Activated CD8-positive, alpha-beta memory T cell treated with anti-CD3 and anti-CD28 coated beads for 4 hours (primary cell): ENCODE measurements around the gene RAB11FIP4.
A peak's percentile ranks its signal among the peaks of the same experiment; 100 is the strongest.

Experiments
- DNase-seq, 2 donors: peaks; one replicate each; pipeline ENCODE4 v3.0.0-alpha.2; 2020; ENCODE audit warnings: low read depth in 2 of 2

The RAB11FIP4 gene

GRCh38 chr17:31484821-31485220, 93.3 kb downstream of the RAB11FIP4 start:
- no peak for DNase-seq

- no peak for DNase-seq
These were observed 95.0 kb downstream of the RAB11FIP4 start for GRCh38 chr17:31486351-31487062.

- DNase-seq: no peak
These were observed 95.7 kb downstream of the RAB11FIP4 start for GRCh38 chr17:31487063-31487647.

- DNase-seq: peak; percentile 89 to 92
These were observed 96.3 kb downstream of the RAB11FIP4 start for GRCh38 chr17:31487648-31488263.

DNA sequence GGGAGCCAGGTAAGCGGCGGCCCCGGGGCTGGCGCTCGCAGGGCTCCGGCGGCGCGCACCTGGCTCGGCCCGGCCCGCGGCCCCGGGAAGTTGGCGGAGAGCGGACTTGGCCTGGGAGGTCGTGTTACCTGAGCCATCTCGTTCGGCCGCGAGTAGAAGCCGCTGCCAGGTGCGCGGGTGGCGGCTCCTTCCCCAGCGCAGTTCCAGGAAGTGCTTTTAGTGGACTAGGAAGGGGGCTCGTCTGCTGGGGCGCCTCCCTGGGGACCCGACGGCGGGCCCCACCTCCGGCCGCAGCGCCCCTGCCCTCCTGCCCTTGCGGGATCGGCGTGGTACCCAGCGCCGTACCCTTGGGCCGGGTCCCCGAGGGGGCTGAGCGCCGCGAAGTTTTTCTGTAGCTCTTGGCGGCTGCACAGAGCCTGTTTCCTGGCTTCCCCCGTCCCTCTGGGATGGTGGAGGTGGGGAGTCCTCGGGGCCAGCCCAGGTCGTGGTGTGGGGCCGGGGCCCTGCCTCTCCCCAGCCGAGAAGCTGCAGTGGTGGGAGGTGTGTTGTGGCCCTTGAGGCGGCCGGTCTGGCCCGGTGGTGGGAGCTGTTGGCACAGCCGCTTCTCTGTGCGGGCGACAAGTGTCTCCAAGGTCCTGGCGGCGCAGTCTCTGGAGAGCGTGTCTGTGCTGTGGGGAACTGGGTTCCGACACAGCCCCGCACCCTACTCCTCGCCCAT, 96.9 kb downstream of the RAB11FIP4 start:
- DNase-seq: no peak

- no peak for DNase-seq
These were observed 97.5 kb downstream of the RAB11FIP4 start for GRCh38 chr17:31488982-31489294.

DNA sequence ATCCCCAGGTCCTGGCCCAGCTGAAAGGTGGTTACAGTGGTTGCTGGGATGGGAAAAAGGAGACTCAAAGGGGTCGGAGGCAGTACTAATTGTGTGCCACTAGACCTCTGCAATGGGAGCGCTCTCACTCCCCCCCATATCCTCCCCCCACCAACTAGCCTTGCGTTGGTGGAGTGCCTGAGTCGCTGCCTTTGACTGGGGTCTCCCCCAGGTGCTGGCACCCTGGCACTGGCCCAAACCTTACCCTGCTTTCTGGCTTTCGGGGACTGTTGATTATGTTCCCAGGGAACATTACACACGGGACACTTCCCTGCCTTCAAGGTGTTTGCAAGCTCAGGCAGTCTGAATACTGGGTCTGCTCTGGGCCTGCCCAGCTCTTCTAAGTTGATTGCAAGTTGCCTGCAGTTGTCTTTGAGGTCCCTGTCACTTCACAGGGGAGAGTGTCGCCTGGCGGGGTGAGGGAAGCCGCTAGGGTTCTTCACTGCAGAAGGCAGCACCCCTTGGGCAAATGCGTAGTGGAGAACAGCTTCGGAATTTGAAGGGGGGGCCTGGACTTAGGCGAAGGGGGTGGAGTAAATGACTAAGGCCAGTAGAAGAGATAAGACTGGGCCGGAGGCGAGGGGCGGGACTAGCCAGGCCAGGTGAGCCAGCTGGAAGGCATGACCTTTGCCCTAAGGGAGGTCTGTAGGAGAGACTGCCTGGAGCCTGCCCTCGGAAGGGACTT, 98.0 kb downstream of the RAB11FIP4 start:
- no peak for DNase-seq

GRCh38 chr17:31490019-31490650, 98.7 kb downstream of the RAB11FIP4 start:
- DNase-seq: no peak

GRCh38 chr17:31490671-31491375, 99.3 kb downstream of the RAB11FIP4 start:
- no peak for DNase-seq

DNA sequence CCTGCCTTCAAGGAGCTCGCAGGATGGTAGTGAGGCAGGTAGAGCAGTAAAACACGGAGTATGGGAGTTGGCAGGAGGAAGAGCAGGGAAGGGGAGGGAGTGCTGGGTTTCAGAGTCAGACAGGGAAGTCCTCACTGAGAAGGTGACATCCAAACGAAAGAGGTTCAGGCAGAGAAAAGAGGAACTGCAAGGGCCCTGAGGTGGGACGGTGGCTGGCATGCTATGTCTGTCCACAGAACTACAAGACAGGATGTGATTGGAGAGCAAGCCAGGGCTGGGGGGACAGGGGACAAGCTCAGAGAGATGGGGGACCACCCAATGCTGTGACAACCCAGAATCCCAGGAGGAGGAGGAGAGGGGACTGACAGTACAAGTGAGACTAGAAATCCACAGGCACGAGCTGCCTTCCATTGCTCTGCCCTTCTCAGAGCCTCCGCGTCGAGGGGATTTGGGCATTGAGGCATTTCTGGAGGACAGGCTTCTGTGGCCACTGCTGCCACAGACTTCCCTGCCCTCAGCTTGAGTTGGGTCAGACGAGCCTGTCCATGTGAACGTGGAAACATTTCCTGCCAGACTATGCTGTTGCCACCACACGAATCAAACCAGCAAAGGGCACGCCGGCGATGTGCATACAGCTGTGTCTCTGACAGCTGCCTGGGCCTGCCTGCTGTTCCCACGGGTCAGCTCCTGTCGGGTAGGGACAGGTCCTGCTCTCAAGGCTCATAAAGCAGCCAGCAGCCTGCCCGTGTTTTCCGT, 100.1 kb downstream of the RAB11FIP4 start:
- no peak for DNase-seq

DNA sequence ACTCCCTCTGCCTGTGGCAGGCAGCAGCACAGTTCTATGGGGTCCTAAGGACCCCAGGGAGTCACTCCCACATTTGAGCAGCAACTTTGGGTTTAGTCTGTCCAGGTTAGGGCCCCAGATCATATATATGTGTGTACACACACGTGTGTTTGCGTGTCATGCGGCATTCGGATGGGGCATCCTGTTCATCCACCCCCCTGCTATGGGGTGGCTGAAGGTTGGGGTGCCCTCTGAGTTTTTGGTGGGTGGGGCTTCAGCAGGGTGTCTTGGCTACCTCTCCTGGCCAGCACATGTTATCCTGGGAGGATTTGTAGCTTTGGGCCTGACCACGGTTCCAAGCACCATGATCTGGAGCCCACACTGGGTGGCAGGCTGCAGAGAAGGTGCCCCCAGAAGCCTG, 100.7 kb downstream of the RAB11FIP4 start:
- DNase-seq: no peak

DNA sequence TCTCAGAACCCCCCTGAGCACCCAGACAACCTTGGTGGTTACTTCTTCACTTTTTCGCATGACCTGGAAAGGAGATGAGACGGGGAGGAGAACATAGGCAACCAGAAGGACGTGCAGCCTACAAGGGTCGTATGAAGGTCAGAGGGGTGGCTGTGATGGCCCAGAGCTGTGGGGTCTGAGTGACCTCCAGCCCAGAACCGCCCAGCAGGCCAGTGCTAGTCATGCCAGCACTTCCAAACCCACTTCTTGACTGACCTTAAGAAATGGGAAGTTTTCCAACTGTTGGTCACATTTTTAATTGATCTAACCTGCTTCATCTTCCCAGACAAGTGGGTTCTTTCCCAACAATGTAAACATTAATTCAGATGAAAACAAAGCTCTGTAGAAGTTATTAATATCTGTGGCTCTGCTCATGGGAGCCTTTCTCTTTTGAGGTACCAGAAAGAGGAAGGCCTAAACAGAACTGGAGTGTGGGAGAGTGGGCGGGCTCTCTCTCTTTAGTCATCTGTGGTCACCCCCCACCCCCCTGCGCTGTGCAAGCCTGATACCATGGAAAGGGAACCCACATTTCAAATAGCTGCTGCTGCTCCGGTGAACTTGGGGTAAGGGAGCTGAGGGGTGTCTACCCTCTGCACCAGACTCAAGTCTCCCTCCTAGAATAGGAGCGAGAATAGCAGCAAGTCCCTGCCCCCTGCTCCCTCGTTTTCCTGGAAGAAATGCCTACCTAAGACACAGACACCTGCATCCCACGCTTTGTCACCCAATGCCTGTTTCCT, 101.6 kb downstream of the RAB11FIP4 start:
- DNase-seq: peak; percentile 65 to 70

- DNase-seq: no peak
These were observed 102.2 kb downstream of the RAB11FIP4 start for GRCh38 chr17:31493656-31494155.

- DNase-seq: peak in 1 of 2 donors; percentile 55
These were observed 103.0 kb downstream of the RAB11FIP4 start for GRCh38 chr17:31494259-31495021.

DNA sequence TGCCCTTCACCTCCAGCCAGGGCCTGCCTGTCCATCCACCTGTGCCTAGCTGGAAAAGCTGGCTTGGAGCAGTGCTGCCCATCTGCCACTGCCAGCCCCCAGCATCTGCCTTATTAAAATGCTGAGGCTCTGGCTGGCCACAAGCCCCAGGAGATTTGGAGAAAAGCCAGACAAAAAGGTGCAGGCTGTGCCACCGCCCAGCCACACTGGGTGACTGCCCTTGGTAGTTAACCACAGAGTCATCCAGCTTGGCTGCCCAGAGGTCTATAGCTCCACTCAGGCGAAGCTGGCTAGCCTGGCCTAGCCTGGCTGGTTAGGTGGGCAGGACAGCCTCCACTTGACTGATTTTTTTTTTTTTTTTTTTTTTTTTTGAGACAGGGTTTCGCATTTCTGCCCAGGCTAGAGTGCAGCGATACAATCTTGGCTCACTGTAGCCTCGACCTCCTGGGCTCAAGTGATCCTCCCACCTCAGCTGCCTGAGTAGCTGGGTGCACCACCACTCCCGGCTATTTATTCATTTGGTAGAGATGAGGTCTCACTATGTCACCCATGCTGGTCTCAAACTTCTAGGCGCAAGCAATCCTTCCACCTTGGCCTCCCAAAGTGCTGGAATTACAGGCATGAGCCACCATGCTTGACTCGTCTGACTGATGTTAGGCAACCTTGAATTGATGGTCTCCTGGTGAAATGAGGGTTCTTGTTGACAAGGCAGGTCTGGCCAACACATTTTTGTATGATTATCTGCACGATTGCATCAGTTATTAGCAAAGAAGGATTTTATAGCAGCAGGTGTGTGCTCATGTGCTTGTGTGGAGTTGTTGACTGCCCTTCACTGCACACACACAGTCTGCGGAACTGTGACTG, 103.8 kb downstream of the RAB11FIP4 start:
- DNase-seq: no peak

- no peak for DNase-seq
These were observed 104.6 kb downstream of the RAB11FIP4 start for GRCh38 chr17:31496097-31496496.

DNA sequence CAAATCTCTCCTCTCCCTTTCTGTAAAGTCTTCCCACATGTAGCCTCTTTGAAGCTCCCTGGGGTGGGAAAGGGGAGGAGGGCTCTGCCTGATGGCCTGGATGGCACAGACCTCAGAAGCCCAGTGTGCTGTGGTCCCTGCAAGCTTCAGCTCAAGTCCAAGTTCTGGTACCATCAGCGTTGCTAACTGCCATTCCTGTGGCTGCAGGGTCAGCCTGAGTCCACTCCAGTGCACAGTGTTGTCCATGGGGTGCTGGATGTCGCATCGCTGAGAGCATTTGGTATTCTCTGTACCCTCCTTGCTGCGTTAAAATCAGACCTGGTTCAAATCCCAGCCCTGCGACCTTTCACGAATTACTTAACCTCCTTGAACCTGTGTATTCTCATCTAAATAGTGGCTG, 105.1 kb downstream of the RAB11FIP4 start:
- DNase-seq: no peak
